ENCODE results near the gene KCNG4.
A peak's percentile ranks its signal among the peaks of the same experiment; 100 is the strongest.

KCNG4 gene

GRCh38 chr16:84239909-84240308, at the start of gene KCNG4:
Gene KCNG4 (minus strand): TSS chr16:84240012. CDS start chr16:84237485, 2,527 bp downstream.
- DNase-seq = no peak

- DNase-seq = no peak
Observed at GRCh38 chr16:84288902-84289301, 49.1 kb upstream of the KCNG4 start.

GRCh38 chr16:84286578-84287240, 46.9 kb upstream of the KCNG4 start:
- no peak for DNase-seq

- no peak for DNase-seq
Observed at GRCh38 chr16:84284154-84284722, 44.4 kb upstream of the KCNG4 start.

- DNase-seq = no peak
Observed at GRCh38 chr16:84283314-84284153, 43.7 kb upstream of the KCNG4 start.

GRCh38 chr16:84282533-84282932, 42.7 kb upstream of the KCNG4 start:
- DNase-seq = no peak

- no peak for DNase-seq
Observed at GRCh38 chr16:84281074-84281473, 41.3 kb upstream of the KCNG4 start.

GRCh38 chr16:84279881-84280280, 40.1 kb upstream of the KCNG4 start:
- DNase-seq = no peak

GRCh38 chr16:84278968-84279367, 39.2 kb upstream of the KCNG4 start:
- no peak for DNase-seq

GRCh38 chr16:84278333-84278732, 38.5 kb upstream of the KCNG4 start:
- DNase-seq = no peak

- peak; percentile 17 for DNase-seq
Observed at GRCh38 chr16:84277244-84277823, 37.5 kb upstream of the KCNG4 start.

GRCh38 chr16:84275585-84276151, 35.9 kb upstream of the KCNG4 start:
- DNase-seq = no peak

GRCh38 chr16:84274515-84274914, 34.7 kb upstream of the KCNG4 start:
- no peak for DNase-seq

GRCh38 chr16:84272740-84273320, 33.0 kb upstream of the KCNG4 start:
- DNase-seq = no peak

GRCh38 chr16:84271866-84272265, 32.1 kb upstream of the KCNG4 start:
- DNase-seq = no peak

- no peak for DNase-seq
Observed at GRCh38 chr16:84271037-84271436, 31.2 kb upstream of the KCNG4 start.

- DNase-seq = no peak
Observed at GRCh38 chr16:84270531-84270930, 30.7 kb upstream of the KCNG4 start.

- DNase-seq = no peak
Observed at GRCh38 chr16:84270071-84270470, 30.3 kb upstream of the KCNG4 start.

GRCh38 chr16:84268291-84269040, 28.7 kb upstream of the KCNG4 start:
- DNase-seq = no peak

- DNase-seq = no peak
Observed at GRCh38 chr16:84267380-84267779, 27.6 kb upstream of the KCNG4 start.

GRCh38 chr16:84266451-84266850, 26.6 kb upstream of the KCNG4 start:
- DNase-seq = peak; percentile 1

GRCh38 chr16:84262939-84263338, 23.1 kb upstream of the KCNG4 start:
- no peak for DNase-seq
